Measurements from ENCODE around the gene EXOC6B. TPM values are rescaled to one million over a fixed set of nuclear protein-coding genes. Genes with fewer than 3 reads are reported as not detected.

The EXOC6B gene
- total and polyA plus RNA-seq, 2 of the 8 experiments (the other 6 are each of a cell fraction or from before 2014, with no cell fraction given) = 13.5 to 33.0 TPM

- FAIRE-seq = no peak
- TF ChIP-seq SRF (IDR thresholded peaks at IDR 0.05; ENCODE audit: low read depth, low read length) = no peak
Measured at GRCh38 chr2:72438364-72438763, 387.5 kb downstream of the EXOC6B start.

More at GRCh38 chr2:72438364-72438763, 387.5 kb downstream of the EXOC6B start:
- Histone ChIP-seq H3K56ac (replicated peaks; ENCODE audit: insufficient read length, low read depth, low read length) (no peak overlapping the region), H3K14ac (ENCODE audit: insufficient read length) (no peak overlapping the region), H3K23ac (ENCODE audit: insufficient read length) (no peak overlapping the region), H4K8ac (ENCODE audit: extremely low read depth, insufficient read depth, low read length) (no peak overlapping the region), H4K20me1 (replicated peaks in 1 of 2; ENCODE audit: control insufficient read depth in 1 of 2, insufficient read depth in 2 of 2, low read length in 2 of 2) (no peaks in the 10 kb centered on the region), H3K79me1 (ENCODE audit: low read depth, low read length) (no peaks in the 10 kb centered on the region), H3K4me1 (replicated peaks in 1 of 4; ENCODE audit: control insufficient read depth in 3 of 4, insufficient read depth in 4 of 4, low read length in 3 of 4) (no peaks in the 10 kb centered on the region), H3K27ac (ENCODE audit: low read depth, low read length) (no peak overlapping the region), H3K4ac (replicated peaks; ENCODE audit: insufficient read length, low read depth, low read length) (no peak overlapping the region), H3K18ac (ENCODE audit: extremely low read depth, low read length) (no peak overlapping the region), H2BK5ac (ENCODE audit: low read depth, low read length) (no peak overlapping the region), H2AK5ac (ENCODE audit: low read depth, low read length) (no peak overlapping the region), H2BK20ac (ENCODE audit: low read length) (no peak overlapping the region), H2BK120ac (replicated peaks; ENCODE audit: low read depth, low read length) (no peak overlapping the region), H4K91ac (replicated peaks; ENCODE audit: insufficient read length, low read length) (no peak overlapping the region), H3K79me2 (ENCODE audit: control insufficient read depth in 1 of 2, insufficient read depth in 2 of 2, low read length in 2 of 2) (no peaks in the 10 kb centered on the region), H2BK15ac (ENCODE audit: low read length) (no peak overlapping the region), H3K4me2 (ENCODE audit: insufficient read depth in 1 of 2, low read depth in 2 of 2, low read length in 2 of 2) (no peak overlapping the region), H3K9me3 (ENCODE audit: insufficient read depth in 2 of 2, low read depth in 1 of 2, low read length in 1 of 2) (0 out of 4 replicates have a peak, but pooled peaks cover 0 to 3% of the 10 kb centered on the region in 2 experiments), H4K5ac (ENCODE audit: insufficient read length, low read depth, low read length) (no peak overlapping the region), H2BK12ac (ENCODE audit: low read depth, low read length) (no peak overlapping the region), H3K36me3 (ENCODE audit: control insufficient read depth in 2 of 4, insufficient read depth in 4 of 4, low read length in 3 of 4) (no peaks in the 10 kb centered on the region), H3K9ac (replicated peaks in 1 of 4; ENCODE audit: extremely low read depth in 1 of 4, low read depth in 3 of 4, low read length in 3 of 4) (no peak overlapping the region), H3K23me2 (ENCODE audit: low read depth, low read length) (no peaks in the 10 kb centered on the region; the same call in 1 of the 2 replicates), H3K4me3 (ENCODE audit: extremely low read depth in 1 of 4, insufficient read depth in 2 of 4, low read depth in 3 of 4, low read length in 4 of 4) (no peak overlapping the region), H3K27me3 (replicated peaks in 1 of 4; ENCODE audit: control insufficient read depth in 3 of 4, extremely low read depth in 1 of 4, insufficient read depth in 3 of 4, low read length in 3 of 4) (no peaks in the 10 kb centered on the region), H2AFZ (ENCODE audit: low read length) (no peak overlapping the region)
- DNase-seq (ENCODE audit: low read depth in 1 of 2, low spot score in 2 of 2) = no peak
- ChIA-PET POLR2A (ENCODE audit: partially characterized antibody) (no interaction called here), CTCF (ENCODE audit: partially characterized antibody) (interaction anchor here (0.8 kb wide), 1 partner anchor 16 kb away, joined by 3 read pairs; no protein-coding TSS in a partner anchor)
- whole genome bisulfite sequencing, 2 experiments (ENCODE audit: extremely low coverage in 1 of 2, insufficient coverage in 1 of 2, insufficient read length in 1 of 2, insufficient replicate concordance in 2 of 2, low coverage in 1 of 2, low lambda C conversion rate in 2 of 2, missing lambda C conversion rate in 1 of 2) = 86% methylated on average over 3 of the region's 3 CpGs; no CpG with 5 or more reads in 1 of the 2 experiments
